HL-60 (cell line): Measurements from ENCODE around the gene CCDC179.

Experiments
- DNase-seq, 2 experiments: peaks; one replicate each; pipeline ENCODE4 v3.0.0-alpha.2; 2010 to 2020; ENCODE audit warnings: low read depth in 1 of 2, low spot score in 1 of 2
- H3K27ac ChIP-seq: fragments of 250-450 bp; sonication (Bioruptor Pico); replicated peaks from 2 replicates; pipeline ENCODE4 v1.5.1; 2020; ENCODE audit warnings: mild to moderate bottlenecking, moderate library complexity
- H3K27me3 ChIP-seq: fragments of 250-450 bp; sonication (Bioruptor Pico); 2 replicates; pipeline ENCODE4 v1.5.1; 2021; ENCODE audit warnings: mild to moderate bottlenecking, moderate library complexity; ENCODE audit not compliant: insufficient read depth, poor library complexity, severe bottlenecking
- H3K4me3 ChIP-seq: replicated peaks from 2 replicates; pipeline ENCODE4 v1.5.1; 2011; ENCODE audit warnings: mild to moderate bottlenecking, control low read depth, low read length; ENCODE audit not compliant: insufficient read depth
- CTCF ChIP-seq: IDR thresholded peaks from one replicate; pipeline ENCODE4 v1.5.1; 2011; ENCODE audit warnings: low read length, control low read depth, inconsistent platforms; ENCODE audit not compliant: insufficient read depth
- GABPA ChIP-seq: IDR thresholded peaks from 2 replicates; pipeline ENCODE4 v1.6.1; 2012; ENCODE audit warnings: low read depth
- POLR2AphosphoS5 ChIP-seq: IDR thresholded peaks from 2 replicates; pipeline ENCODE4 v1.6.1; 2012; ENCODE audit warnings: low read depth
- SPI1 ChIP-seq: IDR thresholded peaks from 2 replicates; pipeline ENCODE4 v1.6.1; 2012; ENCODE audit warnings: low read depth, mild to moderate bottlenecking, borderline replicate concordance
- TF ChIP-seq, protein P1 (sequence below): IDR thresholded peaks from 2 replicates; pipeline ENCODE4 v1.6.1; 2012; ENCODE audit warnings: low read depth; ENCODE audit not compliant: insufficient replicate concordance

CCDC179 gene

GRCh38 chr11:22875869-22876473 lies 15.7 kb upstream of the CCDC179 start:
- Histone ChIP-seq H3K27ac (no peak overlapping the region), H3K27me3 (no peaks in the 10 kb centered on the region), H3K4me3 (no peak overlapping the region)
- DNase-seq: peak; percentile 28 to 67
- TF ChIP-seq CTCF: peak; percentile 18
- TF ChIP-seq, protein P1, sequence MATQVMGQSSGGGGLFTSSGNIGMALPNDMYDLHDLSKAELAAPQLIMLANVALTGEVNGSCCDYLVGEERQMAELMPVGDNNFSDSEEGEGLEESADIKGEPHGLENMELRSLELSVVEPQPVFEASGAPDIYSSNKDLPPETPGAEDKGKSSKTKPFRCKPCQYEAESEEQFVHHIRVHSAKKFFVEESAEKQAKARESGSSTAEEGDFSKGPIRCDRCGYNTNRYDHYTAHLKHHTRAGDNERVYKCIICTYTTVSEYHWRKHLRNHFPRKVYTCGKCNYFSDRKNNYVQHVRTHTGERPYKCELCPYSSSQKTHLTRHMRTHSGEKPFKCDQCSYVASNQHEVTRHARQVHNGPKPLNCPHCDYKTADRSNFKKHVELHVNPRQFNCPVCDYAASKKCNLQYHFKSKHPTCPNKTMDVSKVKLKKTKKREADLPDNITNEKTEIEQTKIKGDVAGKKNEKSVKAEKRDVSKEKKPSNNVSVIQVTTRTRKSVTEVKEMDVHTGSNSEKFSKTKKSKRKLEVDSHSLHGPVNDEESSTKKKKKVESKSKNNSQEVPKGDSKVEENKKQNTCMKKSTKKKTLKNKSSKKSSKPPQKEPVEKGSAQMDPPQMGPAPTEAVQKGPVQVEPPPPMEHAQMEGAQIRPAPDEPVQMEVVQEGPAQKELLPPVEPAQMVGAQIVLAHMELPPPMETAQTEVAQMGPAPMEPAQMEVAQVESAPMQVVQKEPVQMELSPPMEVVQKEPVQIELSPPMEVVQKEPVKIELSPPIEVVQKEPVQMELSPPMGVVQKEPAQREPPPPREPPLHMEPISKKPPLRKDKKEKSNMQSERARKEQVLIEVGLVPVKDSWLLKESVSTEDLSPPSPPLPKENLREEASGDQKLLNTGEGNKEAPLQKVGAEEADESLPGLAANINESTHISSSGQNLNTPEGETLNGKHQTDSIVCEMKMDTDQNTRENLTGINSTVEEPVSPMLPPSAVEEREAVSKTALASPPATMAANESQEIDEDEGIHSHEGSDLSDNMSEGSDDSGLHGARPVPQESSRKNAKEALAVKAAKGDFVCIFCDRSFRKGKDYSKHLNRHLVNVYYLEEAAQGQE: no peak

DNA sequence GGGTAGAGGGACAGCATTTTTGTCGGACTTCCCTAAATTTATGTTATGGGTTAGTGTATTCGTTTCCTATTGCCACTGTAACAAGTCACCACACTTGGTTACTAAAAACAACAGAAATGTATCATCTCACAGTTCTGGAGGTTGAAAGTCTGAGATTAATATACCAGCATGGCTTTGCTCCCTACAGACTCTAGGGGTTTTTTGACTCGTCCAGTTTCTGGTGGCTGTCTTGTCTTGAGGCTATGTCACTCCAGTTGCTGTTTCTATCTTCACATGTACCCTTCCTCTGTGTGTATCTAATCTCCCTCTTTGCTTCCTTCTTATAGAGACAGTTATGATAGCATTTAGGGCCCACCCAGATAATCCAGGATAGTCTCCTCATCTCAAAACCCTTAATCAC lies 9.1 kb upstream of the CCDC179 start:
- no peak overlapping the region for H3K4me3 ChIP-seq
- TF ChIP-seq SPI1 (no peak), GABPA (no peak), POLR2AphosphoS5 (no peak), CTCF (no peak)
- TF ChIP-seq, protein P1: no peak
- H3K27me3 ChIP-seq: no peaks in the 10 kb centered on the region
- no peak for DNase-seq
- H3K27ac ChIP-seq: no peak overlapping the region

GRCh38 chr11:22859756-22860155 lies 518 bp downstream of the CCDC179 start:
- DNase-seq: no peak
- TF ChIP-seq CTCF (no peak), GABPA (no peak), POLR2AphosphoS5 (no peak), SPI1 (peak; percentile 55; the same call in 1 of the 2 replicates)
- TF ChIP-seq, protein P1: no peak
- no peak overlapping the region for H3K27ac ChIP-seq
- H3K4me3 ChIP-seq: no peak overlapping the region
- no peaks in the 10 kb centered on the region for H3K27me3 ChIP-seq
